ENCODE results near the gene SSMEM1.
"Not testable (repeated sequence)": the region's sequence is repeated elsewhere in the genome, so short reads cannot be mapped to it uniquely, and the experiment has no call there.

Gene SSMEM1

DNA sequence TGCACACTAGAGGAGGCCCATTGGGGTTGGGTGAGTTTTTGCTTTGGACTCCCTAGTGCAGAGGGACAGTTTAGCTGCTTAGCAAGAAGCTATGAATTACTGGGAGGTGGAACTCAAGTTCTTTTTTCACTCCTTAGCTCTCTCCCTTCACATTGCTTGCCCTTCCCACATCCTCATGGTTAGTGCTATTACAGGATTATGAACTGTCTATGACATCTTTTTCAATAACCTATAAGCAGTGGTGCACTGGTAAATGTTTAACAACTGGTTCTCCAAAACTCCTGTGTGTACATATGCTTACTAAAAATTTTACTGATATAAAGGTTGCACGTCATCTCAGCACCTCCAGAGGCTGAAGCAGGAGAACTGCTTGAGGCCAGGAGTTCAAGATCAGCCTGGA lies 6.2 kb downstream of the SSMEM1 start:
- no peak for DNase-seq (ENCODE audit: low spot score)

DNA sequence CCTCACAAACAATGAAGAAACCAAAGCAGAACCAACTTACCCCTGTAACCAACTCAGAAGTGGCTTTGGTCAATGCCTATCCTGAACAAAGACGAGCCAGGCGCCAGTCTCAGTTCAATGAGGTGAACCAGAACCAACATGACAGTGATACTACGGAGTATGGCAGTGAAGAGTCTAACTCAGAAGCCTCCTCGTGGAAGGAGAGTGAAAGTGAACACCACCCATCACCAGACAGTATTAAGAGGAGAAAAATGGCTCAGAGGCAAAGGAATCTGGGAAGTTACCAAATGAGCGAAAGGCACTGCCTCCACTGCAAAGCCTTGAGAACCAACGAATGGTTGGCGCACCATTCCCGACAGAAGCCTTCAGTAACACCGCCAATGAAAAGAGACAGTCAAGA lies 8.4 kb downstream of the SSMEM1 start:
- DNase-seq (ENCODE audit: low spot score), result no peak

DNA sequence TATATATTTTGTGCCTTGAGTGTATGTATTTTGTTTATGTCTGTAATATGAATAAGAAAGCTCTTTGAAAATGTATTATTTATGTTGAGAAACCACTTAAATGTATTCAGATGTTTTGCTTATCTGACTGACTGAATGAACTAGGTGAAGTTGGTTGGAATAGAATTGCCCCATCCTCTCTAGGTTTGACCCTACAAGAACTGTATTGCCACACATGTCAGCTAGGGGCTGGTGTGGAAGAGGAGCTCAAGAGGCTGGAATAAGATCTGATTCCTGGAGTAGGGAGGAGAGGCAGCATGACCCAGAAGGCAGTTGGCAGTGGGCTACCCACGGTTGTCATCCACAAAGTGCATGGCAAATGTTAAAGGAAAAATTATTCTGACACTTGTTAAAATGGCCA lies 9.1 kb downstream of the SSMEM1 start:
- no peak for DNase-seq (ENCODE audit: low spot score)

DNA sequence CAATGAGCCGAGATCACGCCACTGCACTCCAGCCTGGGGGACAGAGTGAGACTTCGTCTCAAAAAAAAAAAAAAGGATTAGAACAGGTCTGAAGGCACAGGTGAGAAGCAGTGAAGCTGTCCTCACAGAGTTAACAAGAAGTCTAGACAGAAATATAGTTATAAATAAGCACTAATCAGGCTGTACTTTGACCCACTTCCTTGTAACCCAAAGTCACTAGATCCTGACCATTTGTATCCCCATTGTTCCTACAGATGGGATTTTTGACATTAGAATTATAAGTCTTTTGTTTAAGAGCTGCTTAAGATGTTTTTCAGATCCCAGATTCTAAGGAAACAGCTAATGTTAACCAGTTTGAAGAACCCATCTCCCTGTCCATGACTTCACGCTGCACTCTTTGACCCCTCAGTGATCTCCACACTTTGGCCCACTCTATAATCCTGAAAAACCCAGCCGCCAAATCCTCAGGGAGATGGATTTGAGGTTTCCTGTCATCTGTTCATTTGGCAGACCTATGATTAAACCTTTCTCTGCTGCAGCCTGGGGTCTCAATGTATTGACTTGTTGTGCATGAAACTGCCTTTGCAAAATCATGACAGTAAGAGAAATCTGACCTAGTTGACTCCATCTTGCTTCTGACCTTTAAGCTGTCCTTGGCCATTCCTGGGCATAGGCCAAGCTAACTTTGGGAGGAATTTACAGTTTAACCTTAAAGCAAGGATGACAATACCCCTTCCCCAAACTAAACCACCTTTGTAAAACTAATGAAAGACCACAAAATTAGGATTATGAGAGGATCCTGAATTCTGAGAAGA lies 11.4 kb downstream of the SSMEM1 start:
- no peak for DNase-seq (ENCODE audit: low spot score)

DNA sequence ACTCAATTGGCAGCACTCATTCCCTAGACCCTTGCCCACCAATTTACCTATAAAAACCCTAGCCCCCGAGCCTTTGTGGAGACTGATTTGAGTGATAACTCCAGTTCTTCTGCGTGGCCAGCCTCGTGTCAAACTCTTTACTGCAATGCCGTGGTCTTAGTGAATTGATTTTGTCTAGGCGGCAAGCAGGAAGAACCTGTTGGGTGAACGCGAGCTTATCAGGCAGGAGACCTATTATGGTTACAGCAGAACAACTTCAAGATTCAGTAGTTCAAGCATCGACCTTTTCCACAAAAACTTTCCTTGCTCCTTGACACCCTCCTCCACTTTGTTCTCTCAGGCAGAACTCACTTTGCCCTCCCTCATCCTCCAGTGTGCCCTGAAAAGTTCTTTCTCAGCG lies 12.2 kb downstream of the SSMEM1 start:
- no peak for DNase-seq (ENCODE audit: low spot score)

DNA sequence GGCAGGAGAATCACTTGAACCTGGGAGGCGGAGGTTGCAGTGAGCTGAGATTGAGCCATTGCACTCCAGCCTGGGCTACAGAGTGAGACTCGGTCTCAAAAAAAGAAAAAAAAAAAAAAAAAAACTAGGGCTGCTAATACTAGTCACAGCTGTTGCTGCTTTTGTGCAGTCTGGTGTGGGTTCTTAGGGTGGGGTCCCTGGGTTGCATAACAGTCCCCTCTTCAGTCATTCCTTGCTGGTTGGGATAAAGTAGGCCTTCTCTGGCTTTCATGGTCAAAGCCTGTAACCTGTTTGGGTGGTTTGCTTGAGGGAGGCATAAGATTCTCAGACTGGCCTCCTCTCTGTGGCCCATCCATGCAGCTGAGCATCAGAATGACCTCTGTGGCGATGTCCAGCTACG lies 14.1 kb downstream of the SSMEM1 start:
- DNase-seq (ENCODE audit: low spot score), result no peak

DNA sequence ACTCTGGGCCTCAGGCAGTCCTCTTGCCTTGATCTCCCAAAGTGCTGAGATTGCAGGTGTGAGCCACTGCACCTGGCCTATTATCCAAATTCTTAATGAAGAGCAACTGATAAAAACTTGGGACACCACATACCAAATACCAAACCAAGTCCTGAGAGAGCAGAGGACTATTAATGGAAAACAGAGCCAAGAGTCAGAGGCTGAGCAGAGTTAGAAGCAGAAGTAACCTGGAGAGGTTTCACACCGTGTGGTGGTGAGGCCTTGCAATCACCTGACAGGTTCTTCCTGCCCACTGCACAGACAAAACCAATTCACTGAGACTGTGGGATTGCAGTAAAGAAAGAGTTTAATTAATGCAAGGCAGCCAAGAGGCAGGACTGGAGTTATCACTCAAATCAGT lies 16.0 kb downstream of the SSMEM1 start:
- DNase-seq (ENCODE audit: low spot score), result no peak

DNA sequence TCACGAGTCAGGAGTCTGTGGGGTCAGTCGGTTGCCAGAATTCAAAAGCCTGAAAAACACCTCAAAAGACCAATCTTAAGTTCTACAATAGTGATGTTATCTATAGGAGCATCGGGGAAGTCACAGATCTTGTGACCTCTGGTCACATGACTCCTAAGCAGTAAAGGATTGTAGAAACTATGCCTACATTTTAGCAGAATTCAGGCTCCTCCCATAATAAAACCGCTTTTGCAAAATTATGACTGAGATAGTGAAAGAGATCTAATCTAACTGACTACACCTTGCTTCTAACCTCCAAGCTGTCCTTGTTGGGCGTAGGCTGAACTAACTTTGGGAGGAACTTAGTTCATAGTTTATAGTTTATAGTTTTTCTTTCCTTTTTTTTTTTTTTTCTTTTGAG lies 16.6 kb downstream of the SSMEM1 start:
- DNase-seq (ENCODE audit: low spot score), result no peak

DNA sequence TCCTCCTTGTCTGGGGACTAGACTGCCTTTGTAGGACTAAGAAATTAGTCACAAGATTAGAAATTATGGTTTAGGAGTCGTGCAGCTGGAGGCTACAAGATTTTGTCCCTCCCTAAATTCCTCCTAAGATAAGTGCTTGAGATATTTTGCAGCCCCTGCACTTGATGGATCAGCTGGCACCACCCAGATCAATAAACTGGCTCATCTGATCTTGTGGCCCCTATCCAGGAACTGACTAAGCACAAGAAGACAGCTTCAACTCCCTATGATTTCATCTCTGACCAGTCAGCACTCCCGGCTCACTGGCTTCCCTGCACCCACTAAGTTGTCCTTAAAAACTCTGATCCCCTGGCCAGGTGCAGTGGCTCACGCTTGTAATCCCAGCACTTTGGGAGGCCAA lies 17.3 kb downstream of the SSMEM1 start:
- DNase-seq (ENCODE audit: low spot score), result not testable (repeated sequence)

DNA sequence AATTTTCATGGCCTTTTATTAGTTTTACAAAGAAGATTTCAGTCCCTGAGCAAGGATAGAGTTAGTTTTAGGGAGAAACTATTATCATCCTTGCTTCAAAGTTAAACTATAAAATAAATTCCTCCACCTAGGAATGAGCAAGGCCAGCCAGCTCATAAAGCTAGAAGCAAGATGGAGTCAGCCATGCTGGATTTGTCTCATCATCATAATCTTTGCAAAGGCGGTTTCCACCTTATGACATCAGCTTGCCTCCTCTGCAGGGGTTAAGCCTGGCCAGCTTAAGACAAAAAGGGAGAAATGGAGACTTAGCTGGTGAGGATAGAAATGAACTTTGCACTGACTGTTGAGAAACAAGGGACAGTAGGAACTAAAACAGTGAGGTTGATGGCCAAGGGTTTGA lies 18.7 kb downstream of the SSMEM1 start:
- DNase-seq (ENCODE audit: low spot score), result no peak

DNA sequence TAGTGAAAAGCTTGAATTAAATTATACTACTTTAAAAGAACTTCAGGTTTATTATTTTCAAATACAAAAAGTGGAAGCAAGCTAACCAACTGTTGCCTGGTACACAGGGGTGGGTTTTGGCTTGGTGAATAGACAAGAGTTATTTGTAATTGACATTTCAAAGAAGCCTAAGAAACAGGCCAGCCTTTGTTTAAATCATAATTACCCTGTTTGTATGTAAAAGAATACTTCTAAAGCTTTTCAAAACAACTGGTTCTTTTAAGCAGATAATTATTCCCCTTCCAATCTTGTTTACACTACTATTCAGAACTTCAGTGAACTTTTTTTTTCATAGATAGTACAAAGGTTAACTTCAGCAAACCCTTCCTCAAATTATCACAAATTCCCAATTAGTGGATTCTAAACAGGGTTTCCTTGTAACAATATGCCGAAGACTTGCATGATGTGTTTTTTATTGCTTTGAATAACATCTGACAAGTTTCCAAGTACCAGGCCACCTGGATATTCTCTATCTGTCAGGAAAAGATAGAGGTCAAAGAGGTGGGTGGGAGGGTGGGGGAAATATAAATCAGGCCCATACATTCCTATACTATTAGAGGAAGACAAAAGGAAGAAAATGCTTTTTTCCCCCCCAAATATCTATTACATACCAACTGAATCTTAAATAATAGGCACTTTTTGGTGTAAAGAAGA lies 20.4 kb downstream of the SSMEM1 start:
- DNase-seq (ENCODE audit: low spot score), result no peak

DNA sequence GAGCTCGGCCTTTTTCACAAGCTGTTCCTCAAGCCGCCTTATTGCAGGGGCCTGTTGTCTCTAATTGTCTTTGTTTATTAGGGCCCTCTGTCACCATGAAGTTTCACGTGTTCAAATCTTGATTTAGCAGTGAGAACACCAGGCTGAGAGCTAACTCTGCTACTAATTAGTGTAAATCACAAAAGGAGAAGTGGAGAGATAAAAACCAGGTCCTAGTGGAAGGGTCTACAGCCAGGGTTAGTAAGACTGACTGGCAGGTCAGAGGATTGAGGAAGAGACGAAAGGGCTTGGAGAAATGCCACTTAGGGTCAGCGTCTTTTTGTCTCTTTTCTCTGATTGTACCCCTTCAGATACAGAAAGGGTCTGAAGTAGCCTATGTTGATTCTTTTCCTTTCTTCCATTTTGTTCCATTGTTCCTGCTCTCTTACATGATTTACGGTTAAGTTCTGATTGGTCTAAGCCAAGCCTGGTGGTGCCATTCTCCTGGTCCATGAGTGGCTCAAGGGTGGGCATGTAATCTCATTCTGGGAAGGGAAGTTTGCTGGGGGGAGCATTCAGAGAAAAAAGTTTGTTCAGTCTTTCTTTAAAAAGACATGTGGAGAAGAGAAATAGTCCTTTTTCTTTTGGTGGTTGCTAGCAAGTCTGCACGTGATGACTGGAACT lies 21.3 kb downstream of the SSMEM1 start:
- no peak for DNase-seq (ENCODE audit: low spot score)

DNA sequence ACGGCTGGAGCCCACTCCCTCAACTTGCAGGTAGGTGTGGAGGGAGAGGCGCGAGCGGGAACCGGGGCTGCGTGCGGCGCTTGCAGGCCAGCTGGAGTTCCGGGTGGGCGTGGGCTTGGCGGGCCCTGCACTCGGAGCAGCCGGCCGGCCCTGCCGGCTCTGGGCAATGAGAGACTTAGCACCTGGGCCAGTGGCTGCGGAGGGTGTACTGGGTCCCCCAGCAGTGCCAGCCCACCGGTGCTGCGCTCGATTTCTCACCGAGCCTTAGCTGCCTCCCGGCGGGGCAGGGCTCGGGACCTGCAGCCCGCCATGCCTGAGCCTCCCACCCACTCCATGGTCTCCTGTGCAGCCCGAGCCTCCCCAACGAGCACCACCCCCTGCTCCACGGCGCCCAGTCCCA lies 22.3 kb downstream of the SSMEM1 start:
- not testable (repeated sequence) for DNase-seq (ENCODE audit: low spot score)

DNA sequence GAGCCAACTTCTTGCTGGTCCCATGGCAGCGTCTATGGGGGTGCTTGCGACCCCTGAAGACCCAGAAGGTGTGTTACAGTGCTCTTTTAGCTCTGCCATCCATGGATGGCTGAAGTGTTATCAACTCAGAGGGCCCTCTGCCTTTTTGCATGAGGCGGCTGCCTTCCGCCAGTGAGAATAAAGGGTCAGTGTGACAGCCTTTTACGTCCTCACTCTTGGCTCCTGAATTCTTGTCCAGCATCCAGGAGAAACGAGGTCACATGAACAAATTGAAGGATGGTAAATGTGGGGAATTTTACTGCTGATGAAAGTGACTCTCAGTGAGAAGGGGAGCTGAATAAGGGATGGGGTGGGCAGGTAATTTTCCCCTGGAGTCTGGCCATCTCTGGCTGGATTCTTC lies 24.1 kb downstream of the SSMEM1 start:
- DNase-seq (ENCODE audit: low spot score), result peak; percentile 9

DNA sequence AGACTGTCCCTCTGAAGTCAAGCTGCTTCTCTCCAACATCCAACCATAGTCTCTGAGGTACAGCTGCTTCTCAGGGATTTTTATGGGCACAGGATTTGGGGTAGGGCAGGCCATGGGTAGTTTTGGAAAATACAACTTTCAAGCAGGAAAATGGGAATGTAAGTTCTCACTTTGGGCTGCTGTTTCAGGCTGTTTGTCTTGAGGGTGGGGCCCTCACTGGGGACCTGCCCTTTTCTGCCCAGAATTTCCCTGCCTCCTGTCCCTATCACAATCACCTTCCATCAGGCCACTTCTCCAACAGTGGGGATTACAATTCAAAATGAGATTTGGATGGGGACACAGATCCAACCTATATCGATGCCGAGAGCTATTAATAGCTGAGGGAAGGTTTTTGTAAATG lies 24.5 kb downstream of the SSMEM1 start:
- DNase-seq (ENCODE audit: low spot score), result no peak

DNA sequence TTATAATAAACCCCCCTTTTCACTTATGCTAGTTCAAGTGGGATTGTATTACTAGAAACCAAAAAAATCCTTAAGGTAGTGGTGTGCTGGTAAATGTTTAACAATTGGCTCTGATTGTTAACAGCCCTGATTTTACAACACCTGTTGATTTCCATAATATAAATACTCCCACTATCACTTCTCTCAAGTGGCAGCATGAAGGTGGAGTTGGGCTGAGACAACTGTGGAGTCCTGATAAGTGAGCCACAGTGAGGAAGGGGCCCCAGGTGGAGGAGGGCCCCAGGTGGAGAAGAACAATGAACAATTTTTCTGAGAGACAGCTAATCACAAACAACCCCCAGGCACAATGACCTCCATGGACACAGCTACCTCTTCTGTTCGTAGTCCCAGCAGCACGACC lies 26.4 kb downstream of the SSMEM1 start:
- DNase-seq (ENCODE audit: low spot score), result no peak

DNA sequence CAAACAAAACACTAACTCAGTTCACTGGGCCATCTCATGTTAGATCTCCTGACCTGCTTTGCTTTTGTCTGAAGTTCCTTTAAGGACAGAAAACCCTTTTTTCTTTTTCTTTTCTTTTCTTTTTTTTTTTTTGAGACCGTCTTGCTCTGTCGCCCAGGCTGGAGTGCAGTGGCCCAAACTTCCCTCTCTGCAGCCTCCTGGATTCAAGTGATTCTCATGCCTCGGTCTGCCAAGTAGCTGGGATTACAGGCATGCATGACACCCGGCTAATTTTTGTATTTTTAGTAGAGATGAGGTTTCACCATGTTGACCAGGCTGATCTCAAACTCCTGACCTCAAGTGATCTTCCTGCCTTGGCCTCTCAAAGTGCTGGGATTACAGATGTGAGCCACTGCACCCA lies 28.7 kb downstream of the SSMEM1 start:
- not testable (repeated sequence) for DNase-seq (ENCODE audit: low spot score)

DNA sequence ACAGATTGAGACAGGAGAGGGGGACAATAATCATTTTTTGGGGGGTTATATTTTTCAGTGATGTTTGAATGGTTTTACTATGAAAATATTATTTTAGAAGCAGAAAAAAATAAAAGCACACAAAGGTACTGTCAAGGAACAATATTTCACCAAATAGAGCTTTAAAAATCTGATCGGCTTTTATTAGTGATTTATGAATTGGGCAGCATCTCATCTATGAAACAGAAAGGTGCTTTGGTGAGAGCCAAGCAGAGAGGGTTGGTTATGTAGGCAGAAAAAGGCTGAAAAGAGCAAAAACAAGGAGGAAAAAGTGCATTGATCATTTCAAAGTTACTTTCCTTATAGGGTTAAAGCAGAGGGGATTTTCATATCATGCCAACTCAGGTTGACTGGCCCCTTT lies 32.6 kb downstream of the SSMEM1 start:
- no peak for DNase-seq (ENCODE audit: low spot score)

DNA sequence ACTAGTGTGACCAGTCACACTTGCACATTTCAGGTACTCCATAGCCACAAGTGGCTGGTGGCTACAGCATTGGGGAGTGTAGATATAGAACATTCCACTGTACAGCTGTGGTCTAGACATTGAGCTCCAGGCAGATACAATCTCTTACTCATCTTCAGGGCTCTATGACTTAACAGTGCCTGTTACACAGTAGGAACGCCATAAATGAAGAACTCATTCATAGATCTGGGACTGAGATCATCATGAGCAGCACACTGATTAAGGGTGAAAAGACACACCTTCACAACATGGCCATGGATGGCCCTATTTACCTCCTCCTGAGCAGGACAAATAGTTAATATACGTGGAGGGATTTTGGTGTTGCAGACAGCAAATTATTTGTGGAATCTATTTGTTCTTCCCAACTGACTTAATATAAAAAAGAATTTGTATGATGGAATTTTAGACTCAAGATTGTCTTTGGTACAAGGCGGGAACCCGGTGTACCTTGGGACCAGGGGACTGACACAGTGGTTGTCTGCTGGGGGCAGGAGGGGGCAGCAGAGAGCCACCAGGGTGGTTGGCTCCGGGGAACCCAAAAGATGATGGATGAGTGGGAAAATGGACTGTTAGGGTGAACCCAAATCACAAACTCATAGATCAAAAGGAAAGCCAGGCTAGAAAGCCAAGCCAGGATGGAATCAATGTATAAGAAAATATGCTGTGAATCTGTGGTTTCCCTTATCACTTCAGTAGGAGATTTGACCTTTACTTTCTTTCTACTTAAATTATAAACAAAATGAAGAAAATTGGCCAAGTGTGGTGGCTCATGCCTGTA lies 34.7 kb downstream of the SSMEM1 start:
- peak; percentile 7 for DNase-seq (ENCODE audit: low spot score)

DNA sequence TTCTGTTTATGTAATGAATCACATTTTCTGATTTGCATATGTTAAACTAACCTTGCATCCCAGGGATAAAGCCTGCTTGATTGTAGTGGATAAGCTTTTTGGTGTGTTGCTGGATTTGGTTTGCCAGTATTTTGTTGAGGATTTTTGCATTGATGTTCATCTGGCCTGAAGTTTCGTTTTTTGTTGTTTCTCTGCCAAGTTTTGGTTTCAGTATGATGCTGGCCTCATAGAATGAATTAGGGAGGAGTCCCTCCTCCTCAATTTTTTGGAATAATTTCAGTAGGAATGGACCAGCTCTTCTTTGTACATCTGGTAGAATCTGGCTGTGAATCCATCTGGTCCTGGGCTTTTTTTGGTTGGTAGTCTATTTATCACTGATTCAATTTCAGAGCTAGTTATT lies 35.8 kb downstream of the SSMEM1 start:
- DNase-seq (ENCODE audit: low spot score), result not testable (repeated sequence)

DNA sequence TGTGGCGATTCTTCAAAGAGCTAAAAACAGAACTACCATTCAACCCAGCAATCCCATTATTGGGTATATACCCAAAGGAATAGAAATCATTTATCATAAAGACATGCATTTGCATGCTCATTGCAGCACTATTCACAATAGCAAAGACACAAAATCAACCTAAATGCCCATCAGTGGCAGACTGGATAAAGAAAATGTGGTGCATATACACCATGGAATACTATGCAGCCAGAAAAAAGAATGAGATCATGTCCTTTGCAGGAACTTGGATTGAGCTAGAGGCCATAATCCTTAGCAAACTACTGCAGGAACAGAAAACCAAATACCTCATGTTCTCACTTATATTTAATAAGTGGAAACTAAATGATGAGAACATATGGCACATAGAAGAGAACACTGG lies 38.8 kb downstream of the SSMEM1 start:
- DNase-seq (ENCODE audit: low spot score), result not testable (repeated sequence)

DNA sequence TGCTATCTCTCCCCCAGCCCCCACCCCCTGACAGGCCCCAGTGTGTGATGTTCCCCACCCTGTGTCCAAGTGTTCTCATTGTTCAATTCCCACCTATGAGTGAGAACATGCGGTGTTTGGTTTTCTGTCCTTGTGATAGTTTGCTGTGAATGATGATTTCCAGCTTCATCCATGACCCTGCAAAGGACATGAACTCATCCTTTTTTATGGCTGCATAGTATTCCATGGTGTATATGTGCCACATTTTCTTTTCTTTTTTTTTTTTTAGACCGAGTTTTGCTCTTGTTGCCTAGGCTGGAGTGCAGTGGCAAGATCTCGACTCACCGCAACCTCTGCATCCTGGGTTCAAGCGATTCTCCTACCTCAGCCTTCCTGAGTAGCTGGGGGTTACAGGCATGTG lies 41.2 kb downstream of the SSMEM1 start:
- not testable (repeated sequence) for DNase-seq (ENCODE audit: low spot score)
